Neural cell (in vitro differentiated cells): ENCODE results near the gene IL6R.

Source experiments
- EP300 ChIP-seq: fragments of 450-650 bp; conservative IDR thresholded peaks from 2 replicates; pipeline ENCODE4 v1.6.1; 2014; ENCODE audit warnings: antibody characterized with exemption, mild to moderate bottlenecking, moderate library complexity; ENCODE audit not compliant: poor library complexity, severe bottlenecking
- POLR2AphosphoS5 ChIP-seq: IDR thresholded peaks from 2 replicates; pipeline ENCODE4 v1.6.1; 2012
- TF ChIP-seq, protein P1 (sequence below): fragments of 450-650 bp; IDR thresholded peaks from 2 replicates; pipeline ENCODE4 v1.5.1; 2014; ENCODE audit warnings: antibody characterized with exemption, mild to moderate bottlenecking, moderate library complexity; ENCODE audit not compliant: poor library complexity, severe bottlenecking
- TF ChIP-seq, protein P2 (sequence below): IDR thresholded peaks from 2 replicates; pipeline ENCODE4 v1.6.1; 2012; ENCODE audit warnings: borderline replicate concordance

DNA sequence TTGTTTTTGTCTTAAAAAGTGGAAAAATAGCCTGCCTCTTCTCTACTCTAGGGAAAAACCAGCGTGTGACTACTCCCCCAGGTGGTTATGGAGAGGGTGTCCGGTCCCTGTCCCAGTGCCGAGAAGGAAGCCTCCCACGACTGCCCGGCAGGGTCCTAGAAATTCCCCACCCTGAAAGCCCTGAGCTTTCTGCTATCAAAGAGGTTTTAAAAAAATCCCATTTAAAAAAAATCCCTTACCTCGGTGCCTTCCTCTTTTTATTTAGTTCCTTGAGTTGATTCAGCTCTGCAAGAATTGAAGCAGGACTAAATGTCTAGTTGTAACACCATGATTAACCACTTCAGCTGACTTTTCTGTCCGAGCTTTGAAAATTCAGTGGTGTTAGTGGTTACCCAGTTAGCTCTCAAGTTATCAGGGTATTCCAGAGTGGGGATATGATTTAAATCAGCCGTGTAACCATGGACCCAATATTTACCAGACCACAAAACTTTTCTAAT is 61.8 kb downstream of the IL6R start:
- TF ChIP-seq, protein P1, sequence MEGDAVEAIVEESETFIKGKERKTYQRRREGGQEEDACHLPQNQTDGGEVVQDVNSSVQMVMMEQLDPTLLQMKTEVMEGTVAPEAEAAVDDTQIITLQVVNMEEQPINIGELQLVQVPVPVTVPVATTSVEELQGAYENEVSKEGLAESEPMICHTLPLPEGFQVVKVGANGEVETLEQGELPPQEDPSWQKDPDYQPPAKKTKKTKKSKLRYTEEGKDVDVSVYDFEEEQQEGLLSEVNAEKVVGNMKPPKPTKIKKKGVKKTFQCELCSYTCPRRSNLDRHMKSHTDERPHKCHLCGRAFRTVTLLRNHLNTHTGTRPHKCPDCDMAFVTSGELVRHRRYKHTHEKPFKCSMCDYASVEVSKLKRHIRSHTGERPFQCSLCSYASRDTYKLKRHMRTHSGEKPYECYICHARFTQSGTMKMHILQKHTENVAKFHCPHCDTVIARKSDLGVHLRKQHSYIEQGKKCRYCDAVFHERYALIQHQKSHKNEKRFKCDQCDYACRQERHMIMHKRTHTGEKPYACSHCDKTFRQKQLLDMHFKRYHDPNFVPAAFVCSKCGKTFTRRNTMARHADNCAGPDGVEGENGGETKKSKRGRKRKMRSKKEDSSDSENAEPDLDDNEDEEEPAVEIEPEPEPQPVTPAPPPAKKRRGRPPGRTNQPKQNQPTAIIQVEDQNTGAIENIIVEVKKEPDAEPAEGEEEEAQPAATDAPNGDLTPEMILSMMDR, result no peak
- TF ChIP-seq POLR2AphosphoS5, result no peak
- TF ChIP-seq, protein P2, sequence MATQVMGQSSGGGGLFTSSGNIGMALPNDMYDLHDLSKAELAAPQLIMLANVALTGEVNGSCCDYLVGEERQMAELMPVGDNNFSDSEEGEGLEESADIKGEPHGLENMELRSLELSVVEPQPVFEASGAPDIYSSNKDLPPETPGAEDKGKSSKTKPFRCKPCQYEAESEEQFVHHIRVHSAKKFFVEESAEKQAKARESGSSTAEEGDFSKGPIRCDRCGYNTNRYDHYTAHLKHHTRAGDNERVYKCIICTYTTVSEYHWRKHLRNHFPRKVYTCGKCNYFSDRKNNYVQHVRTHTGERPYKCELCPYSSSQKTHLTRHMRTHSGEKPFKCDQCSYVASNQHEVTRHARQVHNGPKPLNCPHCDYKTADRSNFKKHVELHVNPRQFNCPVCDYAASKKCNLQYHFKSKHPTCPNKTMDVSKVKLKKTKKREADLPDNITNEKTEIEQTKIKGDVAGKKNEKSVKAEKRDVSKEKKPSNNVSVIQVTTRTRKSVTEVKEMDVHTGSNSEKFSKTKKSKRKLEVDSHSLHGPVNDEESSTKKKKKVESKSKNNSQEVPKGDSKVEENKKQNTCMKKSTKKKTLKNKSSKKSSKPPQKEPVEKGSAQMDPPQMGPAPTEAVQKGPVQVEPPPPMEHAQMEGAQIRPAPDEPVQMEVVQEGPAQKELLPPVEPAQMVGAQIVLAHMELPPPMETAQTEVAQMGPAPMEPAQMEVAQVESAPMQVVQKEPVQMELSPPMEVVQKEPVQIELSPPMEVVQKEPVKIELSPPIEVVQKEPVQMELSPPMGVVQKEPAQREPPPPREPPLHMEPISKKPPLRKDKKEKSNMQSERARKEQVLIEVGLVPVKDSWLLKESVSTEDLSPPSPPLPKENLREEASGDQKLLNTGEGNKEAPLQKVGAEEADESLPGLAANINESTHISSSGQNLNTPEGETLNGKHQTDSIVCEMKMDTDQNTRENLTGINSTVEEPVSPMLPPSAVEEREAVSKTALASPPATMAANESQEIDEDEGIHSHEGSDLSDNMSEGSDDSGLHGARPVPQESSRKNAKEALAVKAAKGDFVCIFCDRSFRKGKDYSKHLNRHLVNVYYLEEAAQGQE, result no peak
- no peak for TF ChIP-seq EP300
